SU-DHL-6 (cell line): ENCODE measurements around the gene WDR62.

Source experiments
- CTCF ChIP-seq: fragments of 200-600 bp; sonication (generic); IDR thresholded peaks from one replicate; pipeline ENCODE4 v1.5.1; 2017; ENCODE audit warnings: antibody characterized with exemption, mild to moderate bottlenecking, low read length, moderate library complexity; ENCODE audit not compliant: insufficient read depth, poor library complexity, severe bottlenecking
- EZH2phosphoT487 ChIP-seq: fragments of 200-600 bp; sonication (generic), shearing (Covaris generic); conservative IDR thresholded peaks from 2 replicates; pipeline ENCODE4 v1.6.1; 2018; ENCODE audit warnings: mild to moderate bottlenecking, antibody characterized with exemption, low read length, moderate library complexity, mixed read lengths

- no peak for TF ChIP-seq CTCF
- no peak for TF ChIP-seq EZH2phosphoT487
Measured at GRCh38 chr19:36072081-36072480, 17.4 kb downstream of the WDR62 start.
